K562 (cell line): ENCODE measurements around the gene HAUS7. TPM values are rescaled to one million over a fixed set of nuclear protein-coding genes. Genes with fewer than 3 reads are reported as not detected.

ENCODE experiments used
- ATAC-seq: fragments of 200-7000 bp; cut with Tn5 transposase; 3 replicates; pipeline ENCODE4 v1.9.1; 2020; ENCODE audit warnings: moderate library complexity
- BruUV-seq: library from RNA; stranded (reverse); fragments of 400-500 nt; replicated peaks from 2 replicates; lab custom pipeline; 2021; lab: Mats Ljungman, UMichigan
- CTCF ChIA-PET: fragments of 300-600 bp; formaldehyde crosslinking; extraction: SDS; loops from one replicate; lab custom pipeline; 2021; ENCODE audit warnings: low intra/inter-chr PET ratio; lab: Yijun Ruan, JAX
- POLR2A ChIA-PET: fragments of 300-600, 350-650 bp; sonication (Branson Sonifier 250); formaldehyde crosslinking; extraction: SDS; loops from one replicate; lab custom pipeline; 2021; ENCODE audit warnings: antibody characterized with exemption, inconsistent platforms; lab: Yijun Ruan, JAX
- DNase-seq, 4 experiments: peaks; one replicate each; pipeline versions ENCODE4 v3.0.0 to v3.0.0-alpha.2; 2011 to 2018; ENCODE audit warnings: low spot score in 3 of 4, mixed read lengths in 3 of 4; ENCODE audit errors: extremely low read depth in 1 of 4
- FAIRE-seq: peaks from 2 replicates; lab custom pipeline; 2011; peaks lifted over from hg19 to GRCh38; lab: Jason Lieb, UNC
- H2AFZ ChIP-seq: 2 replicates; pipeline ENCODE4 v1.6.0; 2011; ENCODE audit warnings: low read depth, low read length, control low read depth, inconsistent platforms
- H3K27ac ChIP-seq: fragments of 200-600 bp; 3 replicates; pipeline ENCODE4 v1.8.0; 2011; ENCODE audit warnings: low read depth, mild to moderate bottlenecking, control low read depth, inconsistent platforms, low read length, moderate library complexity, mixed read lengths; ENCODE audit errors: extremely low read depth
- H3K27me3 ChIP-seq, 2 experiments: fragments of 300-600 bp in 1 of 2; 2 replicates in 1 of 2; 3 replicates in 1 of 2; pipeline versions ENCODE4 v1.6.0 to v1.8.0; 2011; ENCODE audit warnings: inconsistent platforms in 2 of 2, low read length in 2 of 2, mild to moderate bottlenecking in 1 of 2, mixed read lengths in 1 of 2, moderate library complexity in 1 of 2; ENCODE audit not compliant: control insufficient read depth in 2 of 2, insufficient read depth in 2 of 2
- H3K36me3 ChIP-seq: fragments of 300-600 bp; 3 replicates; pipeline ENCODE4 v1.8.0; 2011; ENCODE audit warnings: mild to moderate bottlenecking, low read length, inconsistent platforms; ENCODE audit not compliant: control insufficient read depth, insufficient read depth
- H3K4me1 ChIP-seq, 2 experiments: fragments of 200-600 bp in 1 of 2; replicated peaks in 1 of 2; 2 replicates in 1 of 2; 3 replicates in 1 of 2; pipeline versions ENCODE4 v1.5.1 to v1.8.0; 2011; ENCODE audit warnings: inconsistent platforms in 2 of 2, low read length in 2 of 2, mild to moderate bottlenecking in 1 of 2, mixed read lengths in 1 of 2, moderate library complexity in 1 of 2; ENCODE audit not compliant: control insufficient read depth in 2 of 2, insufficient read depth in 2 of 2
- H3K4me2 ChIP-seq: 2 replicates; pipeline ENCODE4 v1.6.1; 2011; ENCODE audit warnings: low read length, control low read depth, inconsistent platforms, mixed read lengths; ENCODE audit not compliant: insufficient read depth
- H3K4me3 ChIP-seq: fragments of 200-600 bp; sonication (generic), shearing (Covaris generic); 2 replicates; pipeline ENCODE4 v1.5.1; 2016; ENCODE audit warnings: control low read depth, inconsistent platforms
- H3K79me2 ChIP-seq: fragments of 200-600 bp; 3 replicates; pipeline ENCODE4 v1.8.0; 2011; ENCODE audit warnings: low read length, inconsistent platforms; ENCODE audit not compliant: control insufficient read depth, insufficient read depth
- H3K9ac ChIP-seq, 2 experiments: 2 replicates each; pipeline versions ENCODE4 v1.6.0 to v1.6.1; 2011; ENCODE audit warnings: low read depth in 2 of 2, low read length in 2 of 2, control low read depth in 1 of 2, inconsistent platforms in 1 of 2, mild to moderate bottlenecking in 1 of 2, mixed read lengths in 1 of 2; ENCODE audit not compliant: insufficient read depth in 1 of 2
- H3K9me1 ChIP-seq: one replicate; pipeline ENCODE4 v1.6.0; 2011; ENCODE audit warnings: inconsistent platforms, mild to moderate bottlenecking, low read length, moderate library complexity; ENCODE audit not compliant: control insufficient read depth, insufficient read depth
- H3K9me3 ChIP-seq: replicated peaks from 2 replicates; pipeline ENCODE4 v1.5.1; 2011; ENCODE audit warnings: low read depth, low read length, inconsistent platforms; ENCODE audit not compliant: control insufficient read depth, insufficient read depth
- H4K20me1 ChIP-seq: replicated peaks from 2 replicates; pipeline ENCODE4 v1.6.1; 2011; ENCODE audit warnings: low read length, inconsistent platforms, mixed read lengths; ENCODE audit not compliant: control insufficient read depth, insufficient read depth
- CHD1 ChIP-seq: fragments of 200-600 bp; sonication (generic); IDR thresholded peaks from one replicate; pipeline ENCODE4 v1.6.1; 2012; ENCODE audit warnings: mild to moderate bottlenecking, moderate library complexity, low read length, inconsistent platforms
- ELK1 ChIP-seq: sonication (generic); formaldehyde crosslinking; IDR thresholded peaks from 2 replicates; pipeline ENCODE4 v1.8.1; 2022; ENCODE audit warnings: missing genetic modification reagents
- FOXK1 ChIP-seq: sonication (generic); formaldehyde crosslinking; IDR thresholded peaks from 2 replicates; pipeline ENCODE4 v1.8.0; 2022; ENCODE audit warnings: missing genetic modification reagents, mild to moderate bottlenecking, borderline replicate concordance
- FOXM1 ChIP-seq, 2 experiments: fragments of 450-650 bp in 1 of 2; sonication (generic) in 1 of 2; formaldehyde crosslinking in 1 of 2; IDR thresholded peaks; 2 replicates each; pipeline versions ENCODE4 v1.6.1 to v1.9.0; 2017 to 2022; ENCODE audit warnings: low read depth in 2 of 2, mild to moderate bottlenecking in 2 of 2, missing genetic modification reagents in 1 of 2, moderate library complexity in 1 of 2
- KDM1A ChIP-seq, 2 experiments: fragments of 450-650 bp; IDR thresholded peaks; 2 replicates each; pipeline ENCODE4 v1.6.1; 2016; ENCODE audit warnings: mild to moderate bottlenecking in 2 of 2
- MYNN ChIP-seq, 2 experiments: sonication (generic); formaldehyde crosslinking in 1 of 2; IDR thresholded peaks; 2 replicates each; pipeline versions ENCODE4 v1.5.0 to v1.6.1; 2016 to 2020; ENCODE audit warnings: antibody characterized with exemption in 1 of 2, missing genetic modification reagents in 1 of 2
- NR2C1 ChIP-seq, 2 experiments: fragments of 450-650 bp; IDR thresholded peaks; 2 replicates each; pipeline ENCODE4 v1.6.1; 2017; ENCODE audit warnings: mild to moderate bottlenecking in 2 of 2, antibody characterized with exemption in 1 of 2, inconsistent platforms in 1 of 2, missing compliant biosample characterization in 1 of 2, missing genetic modification characterization in 1 of 2
- PHF8 ChIP-seq: fragments of 200-600 bp; sonication (generic); IDR thresholded peaks from 2 replicates; pipeline ENCODE4 v1.6.1; 2012; ENCODE audit warnings: mixed run types, mild to moderate bottlenecking, inconsistent platforms, low read length, moderate library complexity, borderline replicate concordance
- PRPF4 ChIP-seq: fragments of 200-400 bp; formaldehyde crosslinking; IDR thresholded peaks from one replicate; pipeline ENCODE4 v1.6.1; 2017; ENCODE audit warnings: low read length, low read depth, mild to moderate bottlenecking; ENCODE audit not compliant: insufficient read depth, poor library complexity, severe bottlenecking
- RBFOX2 ChIP-seq: fragments of 200-400 bp; formaldehyde crosslinking; IDR thresholded peaks from 2 replicates; pipeline ENCODE4 v1.6.1; 2017; ENCODE audit warnings: low read depth, mild to moderate bottlenecking, low read length, moderate library complexity
- RBM17 ChIP-seq: fragments of 200-400 bp; formaldehyde crosslinking; IDR thresholded peaks from 2 replicates; pipeline ENCODE4 v1.6.1; 2017; ENCODE audit warnings: low read depth, mild to moderate bottlenecking, low read length, borderline replicate concordance
- RUNX1 ChIP-seq: sonication (generic); IDR thresholded peaks from 2 replicates; pipeline ENCODE4 v1.6.1; 2016; ENCODE audit warnings: antibody characterized with exemption, low read depth
- SETDB1 ChIP-seq: IDR thresholded peaks from one replicate; pipeline ENCODE4 v1.6.1; 2012; ENCODE audit warnings: low read length, control low read depth, inconsistent platforms
- ZBTB26 ChIP-seq: fragments of 450-650 bp; formaldehyde crosslinking; IDR thresholded peaks from 2 replicates; pipeline ENCODE4 v1.4.0; 2022; ENCODE audit warnings: missing genetic modification characterization
- ZFP30 ChIP-seq: fragments of 250-450 bp; sonication (Bioruptor Pico); IDR thresholded peaks from 2 replicates; pipeline ENCODE4 v1.8.0; 2022; ENCODE audit warnings: moderate library complexity, mild to moderate bottlenecking, inconsistent platforms, borderline replicate concordance
- ZKSCAN3 ChIP-seq: fragments of 250-450 bp; sonication (Bioruptor Pico); IDR thresholded peaks from 2 replicates; pipeline ENCODE4 v1.4.0; 2020
- ZNF146 ChIP-seq: IDR thresholded peaks from one replicate; pipeline ENCODE4 v1.6.1; 2018; ENCODE audit warnings: missing compliant biosample characterization; ENCODE audit not compliant: unreplicated experiment
- ZNF217 ChIP-seq: sonication (generic); formaldehyde crosslinking; IDR thresholded peaks from 2 replicates; pipeline ENCODE4 v1.8.0; 2022; ENCODE audit warnings: mild to moderate bottlenecking, missing genetic modification reagents
- ZNF551 ChIP-seq: fragments of 250-450 bp; sonication (Bioruptor Pico); IDR thresholded peaks from 2 replicates; pipeline ENCODE4 v1.5.0; 2021; ENCODE audit warnings: mild to moderate bottlenecking, moderate library complexity
- ZNF699 ChIP-seq: fragments of 250-450 bp; sonication (Bioruptor Pico); IDR thresholded peaks from 2 replicates; pipeline ENCODE4 v1.8.0; 2021; ENCODE audit warnings: mild to moderate bottlenecking, moderate library complexity; ENCODE audit not compliant: insufficient replicate concordance
- ZNF785 ChIP-seq: fragments of 250-450 bp; sonication (Bioruptor Pico); IDR thresholded peaks from 2 replicates; pipeline ENCODE4 v1.4.0; 2020; ENCODE audit warnings: mild to moderate bottlenecking
- ZNF79 ChIP-seq: fragments of 250-450 bp; sonication (Bioruptor Pico); IDR thresholded peaks from 2 replicates; pipeline ENCODE4 v1.4.0; 2020; ENCODE audit warnings: low read depth, mild to moderate bottlenecking, moderate library complexity
- WGBS: fragments of 100-300 bp; shearing (Covaris generic); methylation state at CpG from one replicate; pipeline ENCODE4 v1.1.6; 2016; ENCODE audit warnings: low coverage, mixed read lengths; ENCODE audit not compliant: insufficient coverage; ENCODE audit errors: missing lambda C conversion rate; 5-methylcytosine and 5-hydroxymethylcytosine counted together
- in situ Hi-C: fragments of 300-500 bp; cut with MboI; formaldehyde crosslinking; loops from 4 replicates; pipeline ENCODE4 v1.15.0; 2018; ENCODE audit warnings: inconsistent platforms, mixed read lengths
- intact Hi-C: fragments of 100-400 bp; cut with micrococcal nuclease; formaldehyde crosslinking; loops from 2 replicates; pipeline ENCODE4 v1.14.2; 2022
- polyA plus RNA-seq, 8 experiments: library from polyadenylated mRNA; depleted of rRNA in 4 of 8; stranded (reverse) in 5 of 8; unstranded in 3 of 8; fragments of >200 nt; fragmentation: Nextera tagmentation in 2 of 8; fragmentation: Illumina TruSeq in 1 of 8; extraction: Ambion mirVana in 2 of 8; extraction: Trizol in 1 of 8; gene quantifications; 2 replicates each; pipeline versions ENCODE4 v1.2.1 to v1.2.3, GENCODE V29; 2011 to 2014; ENCODE audit warnings: inconsistent platforms in 1 of 8, missing spikeins in 1 of 8
- total RNA-seq, 7 experiments: library from RNA; depleted of rRNA in 6 of 7; stranded (reverse); fragments of >200 nt in 6 of 7; fragmentation: Illumina TruSeq in 2 of 7; extraction: Trizol in 2 of 7; gene quantifications; 2 replicates each; pipeline versions ENCODE4 v1.2.1 to v1.2.3, GENCODE V29; 2011 to 2021; ENCODE audit warnings: low replicate concordance in 1 of 7

HAUS7 gene
- total and polyA plus RNA-seq, 9 of the 15 experiments (the other 6 are each of a cell fraction or from before 2014, with no cell fraction given) = 10.0 to 94.9 (median 48.8) TPM

GRCh38 chrX:153513265-153513664 lies 42.9 kb upstream of the HAUS7 start (continued):
- TF ChIP-seq FOXM1 (IDR thresholded peaks at IDR 0.05; ENCODE audit: low read depth) = no peak
- no peak for TF ChIP-seq FOXM1 (CRISPR knock-in tag; IDR thresholded peaks at IDR 0.05; ENCODE audit: low read depth)
- no peak for TF ChIP-seq ELK1 (CRISPR knock-in tag)
- TF ChIP-seq ZNF551 (CRISPR knock-in tag) = no peak
- TF ChIP-seq FOXK1 = no peak
- no peak for TF ChIP-seq CHD1
- TF ChIP-seq ZBTB26 (CRISPR knock-in tag) = no peak
- no peak for TF ChIP-seq RBFOX2
- no peak for TF ChIP-seq ZNF79
- TF ChIP-seq RBM17 = no peak

DNA sequence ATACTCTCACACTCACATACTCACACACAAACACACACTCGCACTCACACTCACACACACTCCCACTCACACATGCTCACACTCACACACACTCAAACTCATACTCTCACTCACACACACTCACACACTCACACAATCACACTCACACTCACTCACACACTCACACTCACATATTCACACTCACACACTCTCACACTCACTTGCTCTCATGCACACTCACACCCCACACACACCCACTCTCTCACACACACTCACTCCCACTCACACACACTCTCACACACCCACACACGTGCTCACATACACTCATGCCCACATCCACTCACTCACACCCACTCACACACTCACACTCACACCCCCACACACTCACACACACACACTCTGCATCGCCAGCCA lies 42.1 kb upstream of the HAUS7 start:
- no peak for FAIRE-seq
- in situ Hi-C loops = no loop called here
- POLR2A ChIA-PET = interaction anchor here (0.7 kb wide), 1 partner anchor 11 kb away, joined by 3 read pairs; no protein-coding TSS in a partner anchor
- TF ChIP-seq KDM1A (IDR thresholded peaks at IDR 0.05) (no peak), ZFP30 (CRISPR knock-in tag) (no peak), ZNF785 (CRISPR knock-in tag) (no peak), ZNF699 (no peak), PHF8 (no peak), ZNF217 (CRISPR knock-in tag) (no peak), FOXK1 (no peak), MYNN (IDR thresholded peaks at IDR 0.05) (peak; percentile 46; the same call in 1 of the 2 replicates), MYNN (CRISPR knock-in tag; IDR thresholded peaks at IDR 0.05) (no peak), PRPF4 (no peak), ZKSCAN3 (CRISPR knock-in tag) (no peak), RUNX1 (no peak), SETDB1 (no peak), ZNF146 (CRISPR knock-in tag) (no peak), NR2C1 (IDR thresholded peaks at IDR 0.05) (no peak), NR2C1 (tag; IDR thresholded peaks at IDR 0.05) (no peak)

More for the DNA sequence above, 42.1 kb upstream of the HAUS7 start:
- H3K27ac ChIP-seq = no peak overlapping the region
- no peaks in the 10 kb centered on the region for H3K79me2 ChIP-seq
- H3K9me3 ChIP-seq = no peaks in the 10 kb centered on the region
- intact Hi-C loops = no loop called here
- ATAC-seq (no peak), DNase-seq (no peak)
- H4K20me1 ChIP-seq = no peaks in the 10 kb centered on the region
- H3K9ac ChIP-seq = no peak overlapping the region
- H3K4me2 ChIP-seq = no peak overlapping the region
- H3K27me3 ChIP-seq = peaks cover 0 to 43% of the 10 kb centered on the region in 2 experiments; a peak in 3 of 5 replicates
- peaks cover 0 to 4% of the 10 kb centered on the region in 2 experiments; a peak in 2 of 5 replicates for H3K4me1 ChIP-seq
- H3K9me1 ChIP-seq = no peaks in the 10 kb centered on the region
- no peak overlapping the region for H2AFZ ChIP-seq
- CTCF ChIA-PET = no interaction called here
- BruUV-seq = no TSS peak
- no peak overlapping the region for H3K4me3 ChIP-seq
- WGBS = 0% methylated on average over 1 of the region's 3 CpGs
- no peaks in the 10 kb centered on the region for H3K36me3 ChIP-seq
